Middle frontal gyrus (tissue), 1 donor: Measurements from ENCODE around the gene INHA.

ENCODE experiments used
- DNase-seq: peaks from one replicate; pipeline ENCODE4 v3.0.0-alpha.2; 2015; ENCODE audit warnings: low spot score; ENCODE audit errors: extremely low spot score

The INHA gene

GRCh38 chr2:219572237-219573001 is at the start of gene INHA:
Gene INHA, plus strand, starts transcription at chr2:219572310. Its CDS starts 65 bp downstream, at chr2:219572375.
- no peak for DNase-seq

GRCh38 chr2:219523031-219523671 is 49.0 kb upstream of the INHA start:
- no peak for DNase-seq

GRCh38 chr2:219524817-219525216 is 47.3 kb upstream of the INHA start:
- no peak for DNase-seq

- no peak for DNase-seq
These were observed 46.4 kb upstream of the INHA start for GRCh38 chr2:219525533-219526232.

GRCh38 chr2:219526320-219527075 is 45.6 kb upstream of the INHA start:
- no peak for DNase-seq

GRCh38 chr2:219527076-219527394 is 45.1 kb upstream of the INHA start:
- no peak for DNase-seq

GRCh38 chr2:219527472-219527871 is 44.6 kb upstream of the INHA start:
- no peak for DNase-seq

- DNase-seq = peak; percentile 79
These were observed 41.8 kb upstream of the INHA start for GRCh38 chr2:219530048-219530963.

- DNase-seq = no peak
These were observed 40.3 kb upstream of the INHA start for GRCh38 chr2:219531639-219532377.

GRCh38 chr2:219532378-219532649 is 39.8 kb upstream of the INHA start:
- DNase-seq = no peak

- no peak for DNase-seq
These were observed 38.0 kb upstream of the INHA start for GRCh38 chr2:219533930-219534661.

- no peak for DNase-seq
These were observed 35.7 kb upstream of the INHA start for GRCh38 chr2:219536425-219536824.

GRCh38 chr2:219536967-219537366 is 35.1 kb upstream of the INHA start:
- DNase-seq = no peak

- no peak for DNase-seq
These were observed 34.2 kb upstream of the INHA start for GRCh38 chr2:219537657-219538488.

- no peak for DNase-seq
These were observed 33.6 kb upstream of the INHA start for GRCh38 chr2:219538504-219538951.

- no peak for DNase-seq
These were observed 32.9 kb upstream of the INHA start for GRCh38 chr2:219538956-219539788.

GRCh38 chr2:219539926-219540678 is 32.0 kb upstream of the INHA start:
- no peak for DNase-seq
